HCT116 (cell line): Measurements from ENCODE around the gene CHCHD5. TPM values are rescaled to one million over a fixed set of nuclear protein-coding genes. Genes with fewer than 3 reads are reported as not detected.

Source experiments
- ATAC-seq: fragments of 200-7000 bp; cut with Tn5 transposase; 2 replicates; pipeline ENCODE4 v1.9.1; 2020; ENCODE audit warnings: mild to moderate bottlenecking, moderate library complexity
- BruUV-seq: library from RNA; stranded (reverse); fragments of 400-500 nt; replicated peaks from 2 replicates; lab custom pipeline; 2021; lab: Mats Ljungman, UMichigan
- CTCF ChIA-PET: fragments of 300-600 bp; sonication (Branson Sonifier 250); formaldehyde crosslinking; loops from one replicate; lab custom pipeline; 2021; ENCODE audit warnings: antibody characterized with exemption; lab: Charles Lee
- POLR2A ChIA-PET: fragments of 300-600, 350-600 bp; sonication (Branson Sonifier 250); formaldehyde crosslinking; loops from one replicate; lab custom pipeline; 2021; ENCODE audit warnings: antibody characterized with exemption; lab: Charles Lee
- RAD21 ChIA-PET, 2 experiments: fragments of 300-600 bp; sonication (Branson Sonifier 250); formaldehyde crosslinking; loops; one replicate each; lab custom pipeline; 2023; ENCODE audit warnings: low total read pairs in 2 of 2; ENCODE audit not compliant: uncharacterized antibody in 2 of 2, unreplicated experiment in 2 of 2, low non-redundant PET in 1 of 2; lab: Charles Lee
- DNase-seq: peaks from one replicate; pipeline ENCODE4 v3.0.0-alpha.2; 2010; ENCODE audit warnings: low read depth, low spot score
- H2AFZ ChIP-seq: fragments of 200-600 bp; shearing (Covaris generic), sonication (generic); 2 replicates; pipeline ENCODE4 v1.6.1; 2017; ENCODE audit warnings: low read depth, mixed run types, mixed read lengths, antibody characterized with exemption, low read length; ENCODE audit not compliant: poor library complexity, severe bottlenecking
- H3K27ac ChIP-seq: 2 replicates; pipeline ENCODE4 v1.5.1; 2012; ENCODE audit warnings: low read depth, low read length
- H3K27me3 ChIP-seq: fragments of 200-600 bp; sonication (generic); 2 replicates; pipeline ENCODE4 v1.6.1; 2016; ENCODE audit warnings: mixed run types, low read length, mixed read lengths; ENCODE audit not compliant: insufficient read depth
- H3K36me3 ChIP-seq, 2 experiments: fragments of 200-500 bp in 1 of 2; fragments of 200-600 bp in 1 of 2; sonication (Bioruptor generic) in 1 of 2; sonication (generic) in 1 of 2; 2 replicates each; pipeline versions ENCODE4 v1.5.1 to v1.6.1; 2014 to 2016; ENCODE audit warnings: low read length in 2 of 2, inconsistent platforms in 1 of 2, mixed read lengths in 1 of 2, mixed run types in 1 of 2; ENCODE audit not compliant: insufficient read depth in 2 of 2, control insufficient read depth in 1 of 2
- H3K4me1 ChIP-seq, 2 experiments: fragments of 200-600 bp in 1 of 2; sonication (generic) in 1 of 2; 2 replicates each; pipeline versions ENCODE4 v1.5.1 to v1.6.1; 2012 to 2017; ENCODE audit warnings: low read length in 2 of 2, inconsistent platforms in 1 of 2, mild to moderate bottlenecking in 1 of 2, mixed read lengths in 1 of 2, mixed run types in 1 of 2, moderate library complexity in 1 of 2; ENCODE audit not compliant: insufficient read depth in 2 of 2, control insufficient read depth in 1 of 2
- H3K4me2 ChIP-seq: fragments of 200-600 bp; sonication (generic); 2 replicates; pipeline ENCODE4 v1.6.1; 2017; ENCODE audit warnings: mixed run types, low read length, mixed read lengths
- H3K4me3 ChIP-seq, 2 experiments: fragments of 200-600 bp in 1 of 2; sonication (generic) in 1 of 2; replicated peaks in 1 of 2; 2 replicates each; pipeline ENCODE4 v1.5.1; 2011 to 2016; ENCODE audit warnings: low read length in 2 of 2, control low read depth in 1 of 2, low read depth in 1 of 2, mild to moderate bottlenecking in 1 of 2, mixed read lengths in 1 of 2, mixed run types in 1 of 2
- H3K79me2 ChIP-seq: fragments of 200-600 bp; sonication (generic); 2 replicates; pipeline ENCODE4 v1.6.1; 2017; ENCODE audit warnings: mild to moderate bottlenecking, mixed run types, low read length, moderate library complexity, mixed read lengths; ENCODE audit not compliant: insufficient read depth
- H3K9ac ChIP-seq: fragments of 200-600 bp; sonication (generic); 2 replicates; pipeline ENCODE4 v1.6.1; 2016; ENCODE audit warnings: low read length, mixed read lengths
- H3K9me2 ChIP-seq: fragments of 200-600 bp; sonication (generic), shearing (Covaris generic); 2 replicates; pipeline ENCODE4 v1.6.1; 2017; ENCODE audit warnings: mixed run types, mild to moderate bottlenecking, moderate library complexity; ENCODE audit not compliant: insufficient read depth
- H3K9me3 ChIP-seq, 2 experiments: fragments of 200-500 bp in 1 of 2; fragments of 200-600 bp in 1 of 2; sonication (Bioruptor generic) in 1 of 2; sonication (generic) in 1 of 2; 2 replicates each; pipeline ENCODE4 v1.6.1; 2014 to 2017; ENCODE audit warnings: low read length in 2 of 2, mixed read lengths in 2 of 2, inconsistent platforms in 1 of 2, low read depth in 1 of 2, mild to moderate bottlenecking in 1 of 2, mixed run types in 1 of 2, moderate library complexity in 1 of 2; ENCODE audit not compliant: control insufficient read depth in 1 of 2, insufficient read depth in 1 of 2
- H4K20me1 ChIP-seq: fragments of 200-600 bp; sonication (generic), shearing (Covaris generic); 2 replicates; pipeline ENCODE4 v1.6.1; 2017; ENCODE audit warnings: mixed run types, mild to moderate bottlenecking, moderate library complexity; ENCODE audit not compliant: insufficient read depth
- CBX3 ChIP-seq: IDR thresholded peaks from 2 replicates; pipeline ENCODE4 v1.6.1; 2012; ENCODE audit warnings: low read depth
- CEBPB ChIP-seq: IDR thresholded peaks from 2 replicates; pipeline ENCODE4 v1.6.1; 2012; ENCODE audit warnings: low read depth
- EGR1 ChIP-seq: IDR thresholded peaks from 2 replicates; pipeline ENCODE4 v1.6.1; 2012; ENCODE audit warnings: low read depth
- EZH2phosphoT487 ChIP-seq: fragments of 200-600 bp; IDR thresholded peaks from 2 replicates; pipeline ENCODE4 v1.6.1; 2018; ENCODE audit warnings: antibody characterized with exemption, borderline replicate concordance
- FOSL1 ChIP-seq: IDR thresholded peaks from 2 replicates; pipeline ENCODE4 v1.6.1; 2012; ENCODE audit warnings: low read depth
- JUND ChIP-seq: IDR thresholded peaks from 2 replicates; pipeline ENCODE4 v1.6.1; 2012
- POLR2A ChIP-seq: IDR thresholded peaks from 2 replicates; pipeline ENCODE4 v1.7.0; 2011; ENCODE audit warnings: borderline replicate concordance; ENCODE audit not compliant: insufficient read depth, insufficient read length; ENCODE audit errors: extremely low read depth
- RAD21 ChIP-seq: IDR thresholded peaks from 2 replicates; pipeline ENCODE4 v1.6.1; 2012; ENCODE audit warnings: low read depth, mild to moderate bottlenecking
- REST ChIP-seq: IDR thresholded peaks from 2 replicates; pipeline ENCODE4 v1.6.1; 2012; ENCODE audit warnings: low read depth
- SIN3A ChIP-seq: IDR thresholded peaks from 2 replicates; pipeline ENCODE4 v1.6.1; 2012; ENCODE audit warnings: low read depth
- SRF ChIP-seq: IDR thresholded peaks from 2 replicates; pipeline ENCODE4 v1.6.1; 2012; ENCODE audit warnings: low read depth
- TCF7L2 ChIP-seq: IDR thresholded peaks from 2 replicates; pipeline ENCODE4 v1.7.0; 2011; ENCODE audit warnings: borderline replicate concordance, inconsistent platforms; ENCODE audit not compliant: insufficient read depth, insufficient read length; ENCODE audit errors: extremely low read depth
- YY1 ChIP-seq: IDR thresholded peaks from 2 replicates; pipeline ENCODE4 v1.6.1; 2011; ENCODE audit warnings: low read length, low read depth, moderate library complexity, mild to moderate bottlenecking; ENCODE audit not compliant: insufficient replicate concordance; ENCODE audit errors: extremely low read depth
- ZBTB33 ChIP-seq: IDR thresholded peaks from 2 replicates; pipeline ENCODE4 v1.6.1; 2011; ENCODE audit warnings: mild to moderate bottlenecking, low read length, moderate library complexity; ENCODE audit not compliant: insufficient replicate concordance; ENCODE audit errors: extremely low read depth
- ZFX ChIP-seq: fragments of 450-650 bp; IDR thresholded peaks from 2 replicates; pipeline ENCODE4 v1.6.1; 2017
- ZNF274 ChIP-seq: fragments of 200-500 bp; sonication (Bioruptor generic); IDR thresholded peaks from 2 replicates; pipeline ENCODE4 v1.6.1; 2014; ENCODE audit warnings: mild to moderate bottlenecking, low read depth, low read length, inconsistent platforms
- intact Hi-C: fragments of 100-400 bp; cut with micrococcal nuclease; formaldehyde crosslinking; loops from 2 replicates; pipeline ENCODE4 v1.10.0; 2022
- total RNA-seq: library from RNA; stranded (reverse); gene quantifications from one replicate; pipeline ENCODE4 v1.2.1, GENCODE V29; 2021; ENCODE audit not compliant: unreplicated experiment
- TF ChIP-seq, protein P1 (sequence below), 3 experiments: fragments of 200-600 bp in 1 of 3; sonication (generic) in 1 of 3; IDR thresholded peaks in 2 of 3; conservative IDR thresholded peaks in 1 of 3; 2 replicates each; pipeline ENCODE4 v1.5.1; 2012 to 2017; ENCODE audit warnings: low read depth in 2 of 3, low read length in 2 of 3, antibody characterized with exemption in 1 of 3, borderline replicate concordance in 1 of 3, control low read depth in 1 of 3, mild to moderate bottlenecking in 1 of 3, mixed read lengths in 1 of 3, mixed run types in 1 of 3, moderate library complexity in 1 of 3; ENCODE audit not compliant: insufficient read depth in 1 of 3

CHCHD5 gene
- total RNA-seq, 1 experiment from 2014 or later, result 49.8 TPM

DNA sequence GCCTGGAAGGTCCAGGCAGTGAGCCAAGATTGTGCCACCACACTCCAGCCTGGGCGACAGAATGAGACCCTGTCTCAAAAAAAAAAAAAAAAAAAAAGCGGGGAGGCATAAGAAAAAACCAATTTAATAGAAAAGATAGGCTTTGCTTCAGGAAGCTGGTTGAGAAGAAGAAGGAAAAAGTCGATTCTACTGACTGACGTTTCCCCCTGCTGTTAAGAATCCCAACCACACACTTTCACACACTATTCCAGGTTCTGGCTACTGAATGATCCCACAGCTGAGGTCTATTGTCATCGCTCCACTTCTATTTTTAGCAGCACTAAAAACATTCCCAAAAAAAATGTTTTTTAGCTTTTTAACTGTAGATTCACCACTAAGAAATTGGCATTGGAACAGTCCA is 6.7 kb upstream of the CHCHD5 start:
- no peak overlapping the region for H3K27ac ChIP-seq
- H3K27me3 ChIP-seq, result no peaks in the 10 kb centered on the region
- RAD21 ChIA-PET, result no interaction called here
- ATAC-seq, result no peak
- no peaks in the 10 kb centered on the region for H4K20me1 ChIP-seq
- H3K79me2 ChIP-seq, result peaks cover 12% of the 10 kb centered on the region; the same call in 1 of the 2 replicates
- H3K4me3 ChIP-seq, result no peak overlapping the region
- no peaks in the 10 kb centered on the region for H3K9me2 ChIP-seq
- H2AFZ ChIP-seq, result no peak overlapping the region
- peaks cover 27 to 39% of the 10 kb centered on the region in 2 experiments for H3K36me3 ChIP-seq
- no peak overlapping the region for H3K4me2 ChIP-seq
- H3K9me3 ChIP-seq, result no peaks in the 10 kb centered on the region
- BruUV-seq, result no TSS peak
- POLR2A ChIA-PET, result interaction anchor here (0.7 kb wide), 1 partner anchor 36 kb away, joined by 5 read pairs; no protein-coding TSS in a partner anchor
- DNase-seq, result no peak
- peaks cover 4 to 8% of the 10 kb centered on the region in 2 experiments for H3K4me1 ChIP-seq
- intact Hi-C loops, result loop anchor here (5.0 kb wide), 1 partner anchor 445 kb away; no protein-coding TSS in a partner anchor
- no peak for TF ChIP-seq CBX3
- TF ChIP-seq CEBPB, result no peak
- no peak for TF ChIP-seq SRF
- TF ChIP-seq JUND, result no peak
- TF ChIP-seq EGR1, result no peak
- TF ChIP-seq ZBTB33, result no peak
- no peak for TF ChIP-seq ZNF274
- peak; percentile 33 for TF ChIP-seq RAD21
- TF ChIP-seq REST, result no peak
- TF ChIP-seq, protein P1, sequence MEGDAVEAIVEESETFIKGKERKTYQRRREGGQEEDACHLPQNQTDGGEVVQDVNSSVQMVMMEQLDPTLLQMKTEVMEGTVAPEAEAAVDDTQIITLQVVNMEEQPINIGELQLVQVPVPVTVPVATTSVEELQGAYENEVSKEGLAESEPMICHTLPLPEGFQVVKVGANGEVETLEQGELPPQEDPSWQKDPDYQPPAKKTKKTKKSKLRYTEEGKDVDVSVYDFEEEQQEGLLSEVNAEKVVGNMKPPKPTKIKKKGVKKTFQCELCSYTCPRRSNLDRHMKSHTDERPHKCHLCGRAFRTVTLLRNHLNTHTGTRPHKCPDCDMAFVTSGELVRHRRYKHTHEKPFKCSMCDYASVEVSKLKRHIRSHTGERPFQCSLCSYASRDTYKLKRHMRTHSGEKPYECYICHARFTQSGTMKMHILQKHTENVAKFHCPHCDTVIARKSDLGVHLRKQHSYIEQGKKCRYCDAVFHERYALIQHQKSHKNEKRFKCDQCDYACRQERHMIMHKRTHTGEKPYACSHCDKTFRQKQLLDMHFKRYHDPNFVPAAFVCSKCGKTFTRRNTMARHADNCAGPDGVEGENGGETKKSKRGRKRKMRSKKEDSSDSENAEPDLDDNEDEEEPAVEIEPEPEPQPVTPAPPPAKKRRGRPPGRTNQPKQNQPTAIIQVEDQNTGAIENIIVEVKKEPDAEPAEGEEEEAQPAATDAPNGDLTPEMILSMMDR (IDR thresholded peaks at IDR 0.05 in 2 of 3, conservative IDR thresholded peaks at IDR 0.05 in 1 of 3; ENCODE audit: borderline replicate concordance in 1 of 3, insufficient read depth in 1 of 3, low read depth in 2 of 3, low read length in 2 of 3), result peak; percentile 7 to 36 (median 29); a peak in 3 of 6 replicates
- no peak for TF ChIP-seq TCF7L2
- no peak for TF ChIP-seq FOSL1
- no peak for TF ChIP-seq YY1
- TF ChIP-seq ZFX, result no peak
- TF ChIP-seq SIN3A, result no peak
- no peak for TF ChIP-seq EZH2phosphoT487
- TF ChIP-seq POLR2A, result no peak
- CTCF ChIA-PET, result interaction anchor here (0.7 kb wide), 2 partner anchors 97 to 822 kb away, joined by 3 read pairs; no protein-coding TSS in a partner anchor
- H3K9ac ChIP-seq, result no peak overlapping the region
